ENCODE data around the gene TSR3.
A peak's percentile ranks its signal among the peaks of the same experiment; 100 is the strongest.

TSR3 gene

DNA sequence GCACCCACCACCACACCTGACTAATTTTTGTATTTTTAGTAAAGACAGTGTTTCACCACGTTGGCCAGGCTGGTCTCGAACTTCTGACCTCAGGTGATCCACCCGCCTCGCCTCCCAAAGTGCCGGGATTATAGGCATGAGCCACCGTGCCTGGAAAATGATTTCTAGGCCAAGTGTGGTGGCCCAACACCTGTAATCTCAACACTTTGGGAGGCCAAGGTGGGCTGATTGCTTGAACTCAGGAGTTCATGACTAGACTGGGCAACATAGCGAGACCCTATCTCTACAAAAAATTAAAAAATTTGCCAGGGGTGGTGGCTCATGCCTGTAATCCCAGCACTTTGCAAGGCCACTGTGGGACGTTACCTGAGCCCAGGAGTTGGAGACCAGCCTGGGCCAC lies 29.3 kb downstream of the TSR3 start:
- no peak for DNase-seq

DNA sequence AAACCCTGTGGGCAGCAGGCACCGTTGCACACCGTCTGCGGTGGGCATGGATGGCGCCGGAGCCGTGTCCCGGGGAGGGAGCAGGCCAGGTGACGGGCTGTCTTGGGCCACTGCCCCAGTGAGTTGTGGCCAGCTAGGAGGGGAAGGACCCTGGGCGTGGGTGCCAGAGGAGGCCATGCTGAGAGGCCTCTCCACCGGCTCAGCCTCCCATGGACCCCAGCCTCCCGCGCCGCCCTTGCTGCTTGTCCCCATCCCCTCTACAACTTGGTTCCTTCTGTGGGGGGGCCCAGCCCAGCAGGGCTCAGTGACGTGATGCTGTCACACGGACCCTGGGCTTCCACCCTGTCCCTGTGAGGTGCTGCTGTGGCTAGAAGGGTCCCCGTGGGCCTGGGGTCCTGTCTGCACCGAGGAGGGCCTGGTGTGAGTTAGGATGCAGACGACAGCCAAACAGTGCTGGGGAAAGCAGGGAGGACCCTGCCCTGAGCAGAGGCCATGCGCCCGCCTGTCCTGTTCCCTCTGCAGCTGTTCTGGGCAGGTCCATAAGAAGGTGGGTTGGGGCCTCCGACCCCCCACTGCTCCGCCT lies 30.9 kb downstream of the TSR3 start:
- DNase-seq = no peak

DNA sequence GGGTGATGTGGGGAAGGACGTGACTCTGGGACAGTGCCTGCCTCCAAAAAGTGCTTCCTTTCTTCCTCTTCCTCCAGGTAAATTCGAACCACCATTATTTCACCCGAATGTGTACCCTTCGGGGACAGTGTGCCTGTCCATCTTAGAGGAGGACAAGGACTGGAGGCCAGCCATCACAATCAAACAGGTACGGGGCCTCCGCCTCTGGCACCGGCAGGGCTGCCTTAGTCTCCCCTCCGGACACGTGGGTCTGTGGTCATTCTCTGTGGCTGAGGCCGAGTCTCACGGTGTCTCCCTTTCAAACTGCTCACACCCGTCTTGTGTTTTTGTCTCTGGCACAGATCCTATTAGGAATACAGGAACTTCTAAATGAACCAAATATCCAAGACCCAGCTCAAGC lies 31.6 kb downstream of the TSR3 start:
- no peak for DNase-seq

DNA sequence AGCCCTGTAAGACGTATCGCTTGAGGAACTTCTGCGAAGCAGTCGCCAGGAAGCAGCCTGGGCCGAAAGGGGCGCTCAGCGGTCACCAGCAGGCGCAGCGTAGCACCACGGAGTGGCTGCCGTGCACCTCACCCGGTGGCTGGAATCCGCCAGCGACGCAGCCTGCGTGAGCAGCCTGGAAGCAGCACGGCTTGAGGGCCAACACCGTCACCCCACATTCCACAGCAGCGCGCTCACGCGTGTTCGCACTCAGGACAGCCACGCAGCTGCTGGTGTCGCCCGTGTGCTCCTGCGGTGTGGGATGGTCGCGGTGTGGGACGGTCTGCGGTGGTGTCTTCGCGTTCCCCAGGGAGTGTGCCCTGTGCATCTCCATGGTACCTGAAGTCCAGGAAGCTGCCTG lies 32.6 kb downstream of the TSR3 start:
- DNase-seq = no peak

DNA sequence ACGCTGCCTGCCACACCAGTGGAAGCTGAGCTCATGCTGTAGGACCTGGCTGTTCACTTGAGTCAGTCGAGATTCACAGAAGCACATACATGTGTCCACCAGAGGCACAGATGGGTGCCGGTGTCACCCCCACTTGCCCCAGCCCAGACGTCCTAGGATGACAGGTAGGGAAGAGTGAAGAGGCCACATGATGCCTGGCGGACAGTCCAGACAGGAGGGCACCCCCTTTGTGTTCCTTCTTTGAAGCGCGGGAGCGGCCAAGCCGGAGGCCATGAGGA lies 33.5 kb downstream of the TSR3 start:
- no peak for DNase-seq

DNA sequence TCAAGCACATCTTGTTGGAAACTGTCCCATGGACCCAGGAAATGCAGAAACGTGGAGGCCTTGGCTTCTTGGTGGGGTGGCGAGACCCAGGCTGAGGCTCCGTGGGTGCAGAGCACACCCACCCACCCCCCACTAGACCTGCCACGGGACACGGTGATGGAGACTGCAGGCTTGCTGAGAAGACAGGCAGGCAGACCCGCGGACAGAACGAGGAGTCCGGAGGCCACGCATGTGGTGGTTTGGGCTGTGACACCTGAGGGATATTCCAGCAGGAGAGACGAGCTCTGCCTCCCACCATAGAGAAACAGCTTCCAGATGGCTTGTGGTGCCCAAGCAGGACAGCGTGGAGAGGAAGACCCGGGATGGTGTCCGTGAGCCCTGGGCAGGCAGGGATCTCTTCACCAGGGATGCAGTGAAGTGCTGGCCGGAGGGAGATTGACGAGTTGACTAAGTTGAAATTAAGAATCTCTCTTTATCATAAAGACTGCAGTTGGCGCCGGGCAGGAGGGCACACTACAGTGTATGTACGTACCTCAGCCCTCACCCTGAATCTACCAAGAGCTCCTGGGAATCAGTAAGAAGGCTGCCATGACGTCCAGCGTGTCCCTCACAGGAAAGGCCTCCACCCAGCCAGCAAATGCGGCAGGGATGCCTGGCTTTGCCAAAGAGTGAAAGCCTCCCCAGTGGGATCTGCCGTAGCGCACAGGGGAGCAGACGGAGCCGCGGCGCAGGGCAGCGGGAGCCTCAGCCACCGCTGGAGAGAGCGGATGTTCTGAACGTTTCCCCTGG lies 34.0 kb downstream of the TSR3 start:
- DNase-seq = no peak

DNA sequence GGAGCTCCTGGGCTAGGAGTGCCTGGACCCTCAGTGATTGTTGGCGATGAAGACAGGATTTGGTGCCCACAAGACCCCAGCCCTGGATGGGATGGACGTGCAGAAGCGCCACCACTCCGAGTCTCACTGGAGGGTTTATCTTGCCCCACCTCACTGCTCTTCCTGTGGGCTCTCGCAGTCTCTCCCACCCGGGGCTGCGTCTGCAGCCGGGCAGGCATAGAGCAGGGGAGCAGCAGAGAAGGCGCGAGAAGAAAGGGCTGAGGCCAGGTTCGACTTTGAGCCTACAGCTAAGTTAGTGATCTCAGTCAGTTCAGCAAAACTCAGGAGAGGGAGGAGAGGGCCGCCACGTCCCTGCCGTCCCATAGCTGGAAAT lies 35.7 kb downstream of the TSR3 start:
- no peak for DNase-seq

DNA sequence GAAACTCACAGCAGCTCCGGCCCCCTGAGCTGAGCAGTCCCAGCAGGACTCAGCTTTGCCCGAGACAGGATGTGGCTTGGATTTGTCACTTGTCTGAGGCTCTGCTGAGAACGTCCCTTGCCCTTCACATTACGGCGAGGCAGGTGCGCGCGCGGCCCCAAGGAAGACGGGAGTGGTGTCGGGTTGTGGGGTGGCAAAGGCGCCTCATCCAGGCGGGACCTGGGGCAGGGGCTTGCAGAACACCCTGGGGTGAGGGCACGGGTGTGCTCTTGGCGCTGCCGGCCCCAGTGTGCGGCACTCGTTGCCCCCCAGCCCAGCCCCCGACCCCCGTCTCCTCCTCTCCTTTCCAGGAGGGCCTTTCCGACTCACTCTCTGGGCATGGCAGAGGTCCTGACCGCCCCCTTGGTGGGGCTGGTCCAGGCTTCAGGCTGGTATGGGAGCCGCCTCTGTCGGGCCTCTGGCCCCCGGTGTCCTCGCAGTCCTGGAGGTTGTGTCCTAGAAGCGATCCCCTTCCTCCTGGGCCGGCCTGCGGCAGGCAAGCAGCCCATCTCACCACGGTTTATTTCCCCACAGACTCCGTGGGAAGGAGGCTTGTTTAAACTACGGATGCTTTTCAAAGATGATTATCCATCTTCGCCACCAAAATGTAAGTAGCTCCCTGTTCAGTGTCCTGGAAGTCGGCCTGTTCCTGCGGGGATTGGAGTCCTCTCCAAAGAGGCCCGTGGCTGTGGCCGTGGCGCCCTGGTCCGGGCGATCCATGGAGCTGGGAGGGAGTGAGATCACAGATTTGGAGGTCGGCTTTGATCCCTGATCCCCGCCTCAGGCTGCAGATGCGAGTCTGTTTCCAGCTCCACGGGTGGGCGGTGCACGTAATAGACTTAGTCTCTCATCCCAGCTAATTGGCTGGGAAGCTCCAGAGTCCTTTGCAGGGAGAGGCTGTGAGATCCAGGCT lies 36.3 kb downstream of the TSR3 start:
- DNase-seq = no peak

DNA sequence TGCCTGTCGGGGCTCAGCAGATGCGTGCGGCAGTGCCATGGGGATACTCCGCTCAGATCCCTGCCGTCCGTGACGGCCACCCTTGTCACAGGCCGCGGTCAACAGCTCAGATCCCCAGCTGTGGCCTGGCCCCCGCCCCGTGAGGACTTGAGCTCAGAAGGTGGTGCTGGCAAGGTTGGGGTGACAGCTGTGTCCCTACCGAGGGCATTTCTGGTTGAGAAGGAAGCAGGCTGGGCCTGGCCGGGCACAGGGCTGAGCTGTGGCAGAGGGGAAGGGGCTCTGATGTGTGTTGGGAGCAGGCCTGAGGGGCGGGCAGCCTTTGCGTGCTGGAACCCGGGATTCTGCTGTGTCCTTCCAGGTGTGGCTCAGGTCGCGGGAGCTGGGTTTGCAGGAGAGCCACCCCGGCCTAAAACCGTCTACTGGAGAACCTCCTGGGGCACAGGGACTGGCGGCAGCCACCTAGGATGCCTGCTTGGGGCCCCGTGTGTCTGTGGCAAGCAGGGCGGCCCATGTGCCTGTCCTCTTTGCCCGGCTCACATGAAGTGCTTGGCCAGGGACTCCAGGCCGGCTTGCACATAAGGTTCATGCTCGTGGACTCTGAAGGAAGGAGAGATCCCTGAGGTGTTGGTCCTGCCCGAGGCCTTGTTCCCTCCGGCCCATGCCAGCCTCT lies 37.1 kb downstream of the TSR3 start:
- no peak for DNase-seq

DNA sequence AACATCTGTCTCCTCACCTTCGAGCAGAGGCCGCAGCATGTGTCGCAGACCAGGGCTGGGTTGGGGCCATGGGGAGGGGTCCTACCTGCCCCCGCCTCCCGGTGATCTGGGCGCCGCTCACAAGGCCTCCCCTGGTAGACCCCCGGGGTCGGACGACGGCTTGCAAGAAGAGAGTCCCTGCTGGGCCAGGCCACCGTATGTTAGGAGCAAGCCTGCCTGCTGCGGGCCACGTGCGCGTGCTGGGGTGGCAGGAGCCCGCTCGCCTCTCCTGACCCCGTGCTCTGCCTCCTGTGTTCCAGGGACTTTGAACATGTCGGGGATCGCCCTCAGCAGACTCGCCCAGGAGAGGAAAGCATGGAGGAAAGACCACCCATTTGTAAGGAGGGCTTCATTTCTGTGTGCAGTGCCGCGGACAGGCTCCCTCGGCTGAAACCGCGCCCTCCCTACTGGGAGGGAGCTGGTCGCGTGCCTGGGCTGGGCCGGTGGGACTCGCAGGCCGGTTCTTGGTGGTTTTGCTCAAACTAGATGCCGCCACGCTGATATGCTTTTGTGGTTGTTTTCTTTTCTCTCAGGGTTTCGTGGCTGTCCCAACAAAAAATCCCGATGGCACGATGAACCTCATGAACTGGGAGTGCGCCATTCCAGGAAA lies 37.8 kb downstream of the TSR3 start:
- DNase-seq = no peak

DNA sequence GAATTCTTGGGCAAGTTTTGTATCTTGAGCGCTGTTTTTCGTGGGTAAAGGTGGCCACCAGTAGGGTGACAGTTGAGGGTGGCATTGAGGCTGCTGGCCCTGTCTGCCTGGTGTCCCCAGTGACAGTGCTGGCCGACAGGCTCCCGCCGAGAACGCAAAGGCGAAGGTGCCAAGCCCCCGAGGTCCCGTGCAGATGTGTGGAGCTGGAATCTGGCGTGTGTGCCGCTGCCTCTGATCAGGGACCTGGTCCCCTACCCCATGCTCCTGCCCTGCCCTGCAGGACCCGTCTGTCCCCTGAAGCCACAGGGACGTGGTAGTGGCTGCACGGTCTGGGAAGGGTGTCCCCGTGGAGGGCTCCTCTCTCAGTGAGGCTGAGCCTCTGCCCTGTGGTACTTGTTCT lies 38.8 kb downstream of the TSR3 start:
- no peak for DNase-seq

DNA sequence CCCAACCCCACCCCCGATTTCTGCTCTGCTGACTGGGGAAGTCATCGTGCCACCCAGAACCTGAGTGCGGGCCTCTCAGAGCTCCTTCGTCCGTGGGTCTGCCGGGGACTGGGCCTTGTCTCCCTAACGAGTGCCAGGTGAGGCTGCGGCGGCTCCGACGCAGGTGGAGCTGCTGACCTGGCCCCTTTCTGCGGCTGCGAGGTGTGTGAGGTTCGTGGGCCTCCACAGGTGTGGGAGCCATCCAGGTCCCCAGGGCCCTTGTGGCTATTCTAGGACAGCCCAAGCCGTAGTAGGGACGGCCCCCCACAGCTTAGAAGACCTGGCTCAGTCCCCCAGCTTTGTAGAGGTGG lies 39.2 kb downstream of the TSR3 start:
- DNase-seq = no peak

DNA sequence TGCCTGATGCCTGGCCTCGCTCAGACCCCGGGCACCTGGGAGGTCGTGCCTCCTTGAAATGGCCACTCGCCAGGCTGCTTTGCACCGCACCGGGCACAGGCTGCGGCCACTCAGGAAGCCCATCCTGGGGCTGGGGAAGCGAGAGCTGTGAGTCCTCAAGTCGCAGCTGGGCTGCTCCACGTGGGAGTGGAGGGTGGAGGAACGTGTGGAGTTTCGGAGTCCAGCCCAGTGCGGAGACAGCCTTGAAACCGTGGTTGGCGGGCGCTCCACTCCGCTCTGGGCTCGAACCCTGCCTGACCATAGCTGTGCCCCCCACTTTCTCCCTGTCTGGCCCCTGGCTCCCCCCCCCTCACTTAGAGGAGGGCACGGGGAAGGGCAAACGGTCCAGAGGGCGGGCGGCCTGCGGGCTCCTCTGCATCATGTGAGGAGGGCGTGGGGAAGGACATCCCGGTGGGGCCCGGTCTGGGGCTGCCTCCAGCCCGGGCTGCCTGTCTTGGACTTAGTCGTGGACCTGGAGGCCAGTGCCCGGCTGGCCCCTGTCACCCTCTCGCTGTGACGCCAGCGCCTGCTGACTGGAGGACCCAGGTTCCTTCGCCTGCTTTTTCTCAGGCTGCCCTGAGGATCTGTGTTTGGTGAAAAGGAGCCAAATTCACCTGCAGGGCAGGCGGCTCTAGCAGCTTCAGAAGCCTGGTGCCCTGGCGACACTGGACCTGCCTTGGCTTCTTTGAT lies 39.8 kb downstream of the TSR3 start:
- no peak for DNase-seq

DNA sequence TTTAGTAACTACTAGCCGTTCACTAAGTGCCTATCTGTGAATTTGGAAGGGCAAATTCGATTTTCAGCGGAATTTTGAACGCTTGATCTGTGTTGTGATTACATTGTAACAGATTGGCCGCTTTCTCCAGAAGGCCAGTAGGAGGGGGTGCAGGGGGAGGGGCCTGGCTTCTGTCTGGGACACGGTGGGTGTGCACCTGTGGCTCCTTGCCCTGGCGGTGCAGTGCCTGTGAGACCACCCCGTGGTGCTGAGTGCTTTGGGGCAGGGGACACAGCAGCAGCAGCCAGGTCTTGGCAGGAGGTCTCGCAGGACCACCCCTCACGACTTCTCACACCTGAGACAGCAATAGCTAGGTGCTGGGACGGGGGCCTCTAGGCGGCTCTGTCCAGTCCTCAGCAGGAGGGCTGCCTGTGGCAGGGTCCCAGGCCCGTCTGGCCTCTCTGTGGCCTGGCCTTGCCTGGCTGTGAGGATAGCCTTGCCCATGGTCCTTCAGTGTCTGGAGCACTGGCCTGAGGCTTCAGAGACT lies 40.4 kb downstream of the TSR3 start:
- no peak for DNase-seq

DNA sequence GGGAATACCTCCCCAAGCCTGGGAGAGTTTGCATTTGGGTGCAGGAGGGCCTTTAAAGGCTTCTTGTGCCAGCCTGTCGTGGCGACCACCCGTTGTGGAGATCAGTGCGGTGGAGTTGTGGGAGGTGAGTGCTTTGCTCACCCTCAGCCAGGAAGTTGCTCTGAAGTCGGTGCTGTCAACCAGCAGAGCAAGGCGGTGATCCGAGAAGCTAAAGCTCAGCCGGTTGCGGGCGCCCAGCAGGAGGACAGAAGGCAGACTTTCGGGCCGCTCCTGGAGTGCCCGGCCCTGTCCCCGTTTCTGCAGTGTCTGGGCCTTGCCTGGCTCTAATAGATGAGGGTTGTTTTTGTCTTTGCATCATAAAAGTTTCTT lies 40.9 kb downstream of the TSR3 start:
- DNase-seq = no peak

DNA sequence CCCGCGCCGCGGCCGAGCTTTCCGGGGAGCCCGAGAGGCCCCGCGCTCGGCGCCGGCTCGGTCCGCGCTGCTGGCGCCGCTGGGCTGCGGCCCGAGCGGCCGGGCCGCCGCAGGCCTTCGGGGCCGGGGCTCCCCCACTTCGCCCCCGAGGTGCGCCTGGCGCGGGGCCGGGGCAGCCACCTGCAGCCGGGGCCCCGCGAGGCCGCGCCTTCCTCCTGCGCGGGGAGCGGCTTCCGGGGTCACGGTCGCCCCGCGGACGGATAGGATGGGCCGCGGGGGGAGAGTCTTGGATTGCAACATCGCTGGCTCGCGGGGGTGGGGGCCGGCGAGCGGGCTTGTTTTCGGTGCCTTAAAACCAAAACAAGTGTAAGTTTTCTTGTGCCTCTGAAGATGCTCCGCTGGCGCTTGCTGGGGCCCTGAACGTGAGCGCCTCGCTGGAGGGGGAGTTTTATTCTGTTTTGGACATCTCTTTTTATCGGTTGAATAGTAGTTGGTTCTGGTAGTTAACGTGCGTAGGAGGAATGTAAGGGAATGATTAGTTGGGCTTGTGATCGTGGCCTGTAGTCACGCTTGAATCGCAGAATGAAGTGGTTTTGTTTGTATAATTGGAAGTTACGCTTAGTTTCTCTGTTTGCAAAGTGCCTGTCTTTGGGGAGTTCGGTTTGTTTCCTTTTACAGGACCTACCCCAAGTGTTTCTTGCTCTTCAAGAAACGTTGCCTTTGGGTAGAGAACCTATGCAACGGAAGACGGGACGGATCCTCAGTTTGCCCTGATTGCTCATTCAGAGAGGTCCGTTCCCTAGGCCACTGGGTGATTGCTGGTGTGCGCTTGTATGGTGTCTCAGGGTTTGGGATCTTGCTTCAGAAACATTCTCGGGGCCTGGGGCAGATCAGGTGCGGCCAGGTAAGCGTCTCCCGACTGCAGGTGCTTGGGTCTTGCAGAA lies 41.5 kb downstream of the TSR3 start:
- peak; percentile 81 for DNase-seq

DNA sequence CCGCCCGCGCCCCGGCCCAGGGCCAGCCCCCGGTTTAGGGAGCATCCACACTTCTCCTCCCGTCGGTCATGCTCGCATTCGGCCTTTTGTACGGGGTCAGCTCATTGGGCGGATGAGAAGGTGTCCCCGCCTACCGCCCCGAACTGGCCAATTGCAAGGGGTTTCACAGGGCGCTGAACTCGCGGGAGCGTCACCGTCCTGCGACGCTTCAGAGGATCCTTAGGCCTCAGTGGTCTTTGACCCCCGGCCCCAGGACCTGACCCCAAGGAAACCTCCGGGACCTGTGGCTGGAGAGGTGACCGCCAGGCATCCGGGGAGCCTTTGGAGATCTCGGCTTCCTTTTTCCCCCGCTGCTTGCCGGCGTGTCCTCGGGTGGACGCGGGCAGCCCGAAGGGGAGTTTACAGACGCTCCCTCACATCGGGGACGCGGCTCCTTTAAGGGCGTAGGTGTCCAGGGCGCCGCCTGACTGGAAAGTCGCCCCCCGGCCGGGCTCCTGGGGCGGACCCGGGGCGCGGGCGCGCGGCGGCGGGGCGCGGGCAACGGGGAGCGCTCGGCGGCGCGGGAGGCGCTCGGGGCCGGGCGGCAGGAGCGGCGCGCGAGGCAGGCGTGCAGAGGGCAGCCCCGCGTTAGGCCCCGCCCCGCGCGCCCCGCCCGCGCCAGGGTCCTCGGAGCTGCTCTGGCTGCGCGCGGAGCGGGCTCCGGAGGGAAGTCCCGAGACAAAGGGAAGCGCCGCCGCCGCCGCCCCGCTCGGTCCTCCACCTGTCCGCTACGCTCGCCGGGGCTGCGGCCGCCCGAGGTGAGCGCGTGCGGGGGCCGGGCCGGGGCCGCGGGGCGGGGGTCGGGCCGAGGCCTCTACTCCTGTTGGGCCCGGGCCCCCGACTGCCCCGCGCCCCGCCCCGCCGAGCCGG lies 42.4 kb downstream of the TSR3 start, which contains the start of gene UBE2I:
Gene UBE2I, plus strand, starts transcription at position 660 of the 909 bp plus-strand sequence. CDS start 4,395 bp downstream, outside the sequence.
- DNase-seq = peak; percentile 99

DNA sequence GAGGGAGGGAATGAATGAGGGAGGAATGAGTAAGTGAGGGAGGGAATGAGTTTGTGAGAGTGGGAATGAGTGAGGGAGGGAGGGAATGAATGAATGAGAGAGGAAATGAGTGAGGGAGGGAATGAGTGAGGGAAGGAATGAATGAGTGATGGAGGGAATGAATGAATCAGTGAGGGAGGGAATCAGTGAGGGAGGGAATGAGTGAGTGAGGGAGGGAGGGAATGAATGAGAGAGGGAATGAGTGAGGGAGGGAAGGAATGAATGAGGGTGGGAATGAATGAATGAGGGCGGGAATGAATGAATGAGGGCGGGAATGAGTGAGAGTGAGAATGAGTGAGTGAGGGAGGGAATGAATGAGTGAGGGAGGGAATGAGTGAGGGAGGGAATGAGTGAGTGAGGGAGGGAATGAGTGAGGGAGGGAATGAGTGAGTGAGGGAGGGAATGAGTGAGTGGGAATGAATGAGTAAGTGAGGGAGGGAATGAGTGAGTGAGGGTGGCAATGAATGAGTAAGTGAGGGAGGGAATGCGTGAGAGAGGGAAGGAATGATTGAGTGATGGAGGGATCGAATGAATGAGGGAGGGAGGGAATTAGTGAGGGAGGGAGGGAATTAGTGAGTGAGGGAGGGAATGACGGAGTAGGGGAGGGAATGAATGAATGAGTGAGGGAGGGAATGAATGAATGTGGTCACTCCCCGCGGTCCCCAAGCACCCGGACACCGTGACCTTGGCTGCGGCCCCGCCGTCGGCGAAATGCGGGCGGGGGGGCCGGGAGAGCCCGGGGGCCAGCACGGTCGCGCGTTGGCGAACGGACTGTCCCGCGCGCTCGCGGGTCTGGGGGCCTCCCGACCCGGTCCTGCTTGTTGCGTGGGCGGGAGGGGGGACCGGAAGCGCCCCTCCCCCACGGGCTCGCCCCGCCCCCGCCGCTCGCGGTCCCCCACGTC lies 43.4 kb downstream of the TSR3 start:
- no peak for DNase-seq

DNA sequence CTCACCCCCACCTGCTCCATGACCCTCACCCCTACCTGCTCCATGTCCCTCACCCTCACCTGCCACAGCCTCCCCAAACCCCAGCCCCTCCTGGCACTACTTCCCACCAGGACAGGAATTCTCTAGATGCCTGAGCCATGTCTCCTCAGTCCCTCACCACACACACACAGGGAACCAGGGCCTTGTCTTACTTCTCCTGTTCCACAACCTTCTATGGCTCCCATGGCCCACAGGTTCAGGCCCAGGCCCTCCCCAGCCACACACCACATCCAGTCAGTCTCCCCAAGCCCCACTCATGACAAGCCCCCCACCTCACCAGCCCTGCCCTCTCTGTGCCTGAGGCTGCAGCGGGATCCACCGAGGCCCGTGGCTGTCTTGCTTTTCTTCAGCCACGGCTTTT lies 45.3 kb downstream of the TSR3 start:
- no peak for DNase-seq

Measured in activated CD8-positive, alpha-beta memory T cell treated with anti-CD3 and anti-CD28 coated beads, Interleukin-2, amount 50 U/mL, for 48 hours (primary cell).